Activated T-helper 2 cell treated with anti-CD3 and anti-CD28 coated beads, Interferon-gamma antibody, Interleukin-2, Interleukin-4, amounts not matched to agents 10 μg/mL and 5 μg/mL and 100 μg/mL, durations not matched to agents 14 hours and 24 hours and 36 hours (primary cell): ENCODE measurements around the gene RPS28. TPM values are rescaled to one million over a fixed set of nuclear protein-coding genes. Genes with fewer than 3 reads are reported as not detected.

ENCODE experiments used
- total RNA-seq: library from RNA; stranded (reverse); gene quantifications from 2 replicates; pipeline ENCODE4 v1.2.3, GENCODE V29; 2022

Gene RPS28
- total RNA-seq, 1 donor from 2014 or later = 1,945 TPM

Other genes starting within 250 kb of the RPS28 start
- gene FBN3, start 171.9 kb upstream of the RPS28 start, total RNA-seq = not detected in 2 replicates
- 29.1 and 30.0 TPM in 2 replicates for gene CERS4, start 112.1 kb upstream of the RPS28 start, total RNA-seq
- gene CD320, start 13.1 kb upstream of the RPS28 start, total RNA-seq = 90.0 and 90.2 TPM in 2 replicates
- 48.6 and 54.5 TPM in 2 replicates for gene NDUFA7, start 121 bp upstream of the RPS28 start, total RNA-seq
- gene KANK3, start 21.8 kb downstream of the RPS28 start, total RNA-seq = 0.89 and 1.7 TPM in 2 replicates
- gene ANGPTL4, start 42.7 kb downstream of the RPS28 start, total RNA-seq = 7.1 and 7.4 TPM in 2 replicates
- 85.9 and 86.1 TPM in 2 replicates for gene RAB11B, start 68.9 kb downstream of the RPS28 start, total RNA-seq
- 10.2 and 13.0 TPM in 2 replicates for gene MARCHF2, start 91.8 kb downstream of the RPS28 start, total RNA-seq
- 336 and 347 TPM in 2 replicates for gene HNRNPM, start 123.5 kb downstream of the RPS28 start, total RNA-seq
- 0.43 and 0.83 TPM in 2 replicates for gene PRAM1, start 181.1 kb downstream of the RPS28 start, total RNA-seq
- 22.5 and 23.6 TPM in 2 replicates for gene ZNF414, start 192.7 kb downstream of the RPS28 start, total RNA-seq